ENCODE data around the gene PDCL3. TPM values are rescaled to one million over a fixed set of nuclear protein-coding genes. Genes with fewer than 3 reads are reported as not detected.

PDCL3 gene
- total RNA-seq, 1 donor from 2014 or later, result 35.4 TPM

DNA sequence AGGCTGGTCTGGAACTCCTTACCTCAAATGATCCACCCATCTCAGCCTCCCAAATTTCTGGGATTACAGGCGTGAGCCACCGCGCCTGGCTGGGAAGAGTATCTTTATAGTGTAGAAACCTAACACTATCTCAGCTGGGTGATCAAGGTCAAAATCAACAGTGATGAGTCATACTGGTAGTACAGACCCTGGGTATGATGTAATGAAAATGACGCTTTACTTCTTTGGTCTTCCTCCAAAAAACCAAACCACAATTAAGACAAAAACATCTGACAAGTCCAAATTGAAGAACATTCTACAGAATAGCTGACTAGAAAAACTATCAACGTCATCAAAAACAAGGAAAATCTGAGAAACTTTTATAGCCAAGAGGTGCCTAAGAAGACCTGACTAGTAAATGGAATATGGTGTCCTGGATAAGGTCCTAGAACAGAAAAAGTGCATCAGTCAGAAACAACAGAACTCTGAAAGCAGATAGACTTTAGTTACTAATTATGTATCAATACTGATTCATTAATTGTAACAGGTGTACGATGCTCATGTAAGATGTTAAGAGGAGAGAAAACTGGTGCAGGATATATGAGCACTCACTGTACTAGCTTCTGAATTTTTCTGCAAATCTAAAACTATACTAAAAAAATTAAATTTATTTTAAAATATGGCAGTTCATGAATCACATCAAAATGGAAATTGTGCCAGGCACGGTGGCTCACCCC is 25.4 kb downstream of the PDCL3 start:
- Mint-ChIP-seq H3K36me3 (ENCODE audit: low read depth) (no peaks in the 10 kb centered on the region), H3K4me1 (no peaks in the 10 kb centered on the region), H3K27me3 (ENCODE audit: low read depth) (no peaks in the 10 kb centered on the region), H3K9me3 (peaks cover 3% of the 10 kb centered on the region), H3K27ac (ENCODE audit: unreplicated experiment) (no peak overlapping the region), H3K4me3 (no peak overlapping the region)
- no peak for DNase-seq (ENCODE audit: low read depth, low spot score)
- TF ChIP-seq, protein P1, sequence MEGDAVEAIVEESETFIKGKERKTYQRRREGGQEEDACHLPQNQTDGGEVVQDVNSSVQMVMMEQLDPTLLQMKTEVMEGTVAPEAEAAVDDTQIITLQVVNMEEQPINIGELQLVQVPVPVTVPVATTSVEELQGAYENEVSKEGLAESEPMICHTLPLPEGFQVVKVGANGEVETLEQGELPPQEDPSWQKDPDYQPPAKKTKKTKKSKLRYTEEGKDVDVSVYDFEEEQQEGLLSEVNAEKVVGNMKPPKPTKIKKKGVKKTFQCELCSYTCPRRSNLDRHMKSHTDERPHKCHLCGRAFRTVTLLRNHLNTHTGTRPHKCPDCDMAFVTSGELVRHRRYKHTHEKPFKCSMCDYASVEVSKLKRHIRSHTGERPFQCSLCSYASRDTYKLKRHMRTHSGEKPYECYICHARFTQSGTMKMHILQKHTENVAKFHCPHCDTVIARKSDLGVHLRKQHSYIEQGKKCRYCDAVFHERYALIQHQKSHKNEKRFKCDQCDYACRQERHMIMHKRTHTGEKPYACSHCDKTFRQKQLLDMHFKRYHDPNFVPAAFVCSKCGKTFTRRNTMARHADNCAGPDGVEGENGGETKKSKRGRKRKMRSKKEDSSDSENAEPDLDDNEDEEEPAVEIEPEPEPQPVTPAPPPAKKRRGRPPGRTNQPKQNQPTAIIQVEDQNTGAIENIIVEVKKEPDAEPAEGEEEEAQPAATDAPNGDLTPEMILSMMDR (conservative IDR thresholded peaks at IDR 0.05), result no peak

DNA sequence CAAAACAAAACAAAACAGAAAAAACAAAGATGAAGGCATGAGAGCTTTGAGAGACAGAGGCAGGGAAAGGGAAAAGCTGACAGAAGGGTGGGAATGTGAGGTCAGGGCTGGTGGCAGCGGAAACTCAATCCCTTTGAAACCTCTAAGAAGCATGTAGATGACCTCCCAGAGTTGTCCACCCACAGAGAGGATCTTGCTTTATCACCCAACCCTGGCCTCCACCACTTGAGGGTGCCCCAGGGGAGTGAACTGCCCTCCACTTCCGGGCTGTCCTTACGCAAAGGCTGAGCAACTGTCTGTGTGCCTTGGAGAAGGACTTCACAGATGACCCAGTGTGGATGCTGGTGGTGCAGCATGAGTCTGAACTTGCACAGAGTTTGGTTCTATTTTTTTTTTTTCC is 26.7 kb downstream of the PDCL3 start:
- Mint-ChIP-seq H3K27me3 (ENCODE audit: low read depth) (no peaks in the 10 kb centered on the region), H3K36me3 (ENCODE audit: low read depth) (no peaks in the 10 kb centered on the region), H3K4me3 (no peak overlapping the region), H3K4me1 (no peaks in the 10 kb centered on the region), H3K9me3 (peaks cover 3% of the 10 kb centered on the region), H3K27ac (ENCODE audit: unreplicated experiment) (no peak overlapping the region)
- TF ChIP-seq, protein P1 (conservative IDR thresholded peaks at IDR 0.05), result no peak
- no peak for DNase-seq (ENCODE audit: low read depth, low spot score)

DNA sequence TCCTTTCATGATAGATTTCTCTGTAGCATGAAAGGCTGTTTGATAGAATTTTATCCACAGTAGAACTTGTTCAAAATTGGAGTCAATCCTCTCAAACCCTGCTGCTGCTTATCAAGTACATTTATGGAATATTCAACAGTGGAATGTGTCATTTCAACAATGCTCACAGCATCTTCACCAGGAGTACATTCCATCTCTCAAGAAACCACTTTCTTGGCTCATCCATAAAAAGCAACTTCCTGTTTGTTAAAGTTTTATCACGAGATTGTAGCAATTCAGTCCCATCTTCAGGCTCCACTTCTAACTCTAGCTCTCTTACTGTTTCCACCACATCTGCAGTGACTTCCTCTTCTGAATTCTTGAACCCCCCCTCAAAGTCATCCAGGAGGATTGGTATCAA is 29.4 kb downstream of the PDCL3 start:
- Mint-ChIP-seq H3K4me1 (no peaks in the 10 kb centered on the region), H3K36me3 (ENCODE audit: low read depth) (no peaks in the 10 kb centered on the region), H3K27ac (ENCODE audit: unreplicated experiment) (no peak overlapping the region), H3K4me3 (no peak overlapping the region), H3K27me3 (ENCODE audit: low read depth) (no peaks in the 10 kb centered on the region), H3K9me3 (no peaks in the 10 kb centered on the region)
- TF ChIP-seq, protein P1 (conservative IDR thresholded peaks at IDR 0.05), result no peak
- no peak for DNase-seq (ENCODE audit: low read depth, low spot score)

DNA sequence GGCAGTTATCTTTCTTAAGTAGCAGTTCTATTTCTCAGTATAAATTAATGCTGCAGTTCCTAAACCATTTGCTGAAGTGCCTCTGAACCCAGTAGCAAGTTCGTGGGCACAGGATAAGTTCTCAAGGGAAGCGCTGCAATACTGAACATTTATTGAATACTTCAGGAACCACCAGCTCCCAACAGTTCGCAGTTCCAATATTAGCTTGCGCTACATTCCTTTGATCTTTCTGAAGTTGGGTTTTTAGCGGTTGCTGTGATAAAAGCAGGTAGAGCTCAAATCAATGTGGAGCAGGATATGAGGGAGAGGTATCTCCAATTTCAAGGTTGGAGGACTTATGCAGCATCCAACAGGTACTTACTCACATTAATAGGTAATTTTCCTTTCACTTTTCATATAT is 33.7 kb downstream of the PDCL3 start:
- Mint-ChIP-seq H3K27me3 (ENCODE audit: low read depth) (no peaks in the 10 kb centered on the region), H3K4me1 (peaks cover 4% of the 10 kb centered on the region), H3K27ac (ENCODE audit: unreplicated experiment) (no peak overlapping the region), H3K4me3 (no peak overlapping the region), H3K9me3 (no peaks in the 10 kb centered on the region), H3K36me3 (ENCODE audit: low read depth) (no peaks in the 10 kb centered on the region)
- TF ChIP-seq, protein P1 (conservative IDR thresholded peaks at IDR 0.05), result no peak
- DNase-seq (ENCODE audit: low read depth, low spot score), result no peak

DNA sequence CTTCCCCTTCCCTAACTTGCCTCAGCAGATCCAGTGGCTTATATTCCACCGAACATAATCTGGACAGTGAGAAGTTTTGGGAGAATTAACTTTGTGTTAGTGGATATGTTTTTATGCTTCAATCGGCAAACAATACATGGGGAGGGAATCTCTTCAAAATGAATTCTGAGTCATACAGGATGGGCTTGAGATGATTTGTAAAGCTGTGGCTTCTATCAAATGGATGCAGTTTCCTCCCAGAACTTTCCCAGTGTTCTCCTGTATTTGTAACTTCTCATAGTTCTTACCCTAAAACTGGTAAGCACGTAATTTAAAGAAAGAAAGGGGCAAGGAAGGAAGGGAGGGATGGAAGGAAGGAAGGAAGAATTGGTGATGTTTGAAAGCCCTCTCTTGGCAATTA is 36.8 kb downstream of the PDCL3 start:
- H3K9me3 Mint-ChIP-seq, result no peaks in the 10 kb centered on the region
- H3K27me3 Mint-ChIP-seq (ENCODE audit: low read depth), result no peaks in the 10 kb centered on the region
- H3K27ac Mint-ChIP-seq (ENCODE audit: unreplicated experiment), result no peak overlapping the region
- no peak for DNase-seq (ENCODE audit: low read depth, low spot score)
- no peak overlapping the region for H3K4me3 Mint-ChIP-seq
- TF ChIP-seq, protein P1 (conservative IDR thresholded peaks at IDR 0.05), result no peak
- H3K36me3 Mint-ChIP-seq (ENCODE audit: low read depth), result no peaks in the 10 kb centered on the region
- H3K4me1 Mint-ChIP-seq, result peaks cover 18% of the 10 kb centered on the region

Measured in neural crest cell (in vitro differentiated cells).